Right ventricle myocardium inferior (tissue), 1 donor: ENCODE measurements around the gene CEACAM16. TPM values are rescaled to one million over a fixed set of nuclear protein-coding genes. Genes with fewer than 3 reads are reported as not detected.
"Not testable (repeated sequence)": the region's sequence is repeated elsewhere in the genome, so short reads cannot be mapped to it uniquely, and the experiment has no call there.

Source experiments
- ATAC-seq: fragments of 200-7000 bp; cut with Tn5 transposase; one replicate; pipeline ENCODE4 v1.9.1; 2020; ENCODE audit warnings: mild to moderate bottlenecking, moderate library complexity
- DNase-seq: peaks from one replicate; pipeline ENCODE4 v3.0.0; 2021; ENCODE audit errors: missing footprints
- intact Hi-C: fragments of 100-400 bp; cut with DNase I; formaldehyde crosslinking; loops from one replicate; pipeline ENCODE4 v1.11.0; 2022
- total RNA-seq: library from RNA; stranded (reverse); fragmentation: NEBNext Ultra II Directional; extraction: Animal tissue kit (Norgen Biotek cat#: 25700); gene quantifications from one replicate; pipeline ENCODE4 v1.2.1, GENCODE V29; 2021
- donor health status: DM: no; HTN: yes; CAD: no; lungs with severe emphysema.

The CEACAM16 gene
- total RNA-seq, 1 donor from 2014 or later = not detected

GRCh38 chr19:44696939-44697669 is 1.8 kb upstream of the CEACAM16 start:
- no peak for ATAC-seq
- intact Hi-C loops = no loop called here
- no peak for DNase-seq

GRCh38 chr19:44697670-44698034 is 1.3 kb upstream of the CEACAM16 start:
- intact Hi-C loops = no loop called here
- no peak for DNase-seq
- ATAC-seq = no peak

- DNase-seq = no peak
- intact Hi-C loops = no loop called here
- ATAC-seq = no peak
Measured at GRCh38 chr19:44700547-44700946, 1.6 kb downstream of the CEACAM16 start.

GRCh38 chr19:44701228-44701627 is 2.3 kb downstream of the CEACAM16 start:
- intact Hi-C loops = no loop called here
- ATAC-seq (no peak), DNase-seq (no peak)

DNA sequence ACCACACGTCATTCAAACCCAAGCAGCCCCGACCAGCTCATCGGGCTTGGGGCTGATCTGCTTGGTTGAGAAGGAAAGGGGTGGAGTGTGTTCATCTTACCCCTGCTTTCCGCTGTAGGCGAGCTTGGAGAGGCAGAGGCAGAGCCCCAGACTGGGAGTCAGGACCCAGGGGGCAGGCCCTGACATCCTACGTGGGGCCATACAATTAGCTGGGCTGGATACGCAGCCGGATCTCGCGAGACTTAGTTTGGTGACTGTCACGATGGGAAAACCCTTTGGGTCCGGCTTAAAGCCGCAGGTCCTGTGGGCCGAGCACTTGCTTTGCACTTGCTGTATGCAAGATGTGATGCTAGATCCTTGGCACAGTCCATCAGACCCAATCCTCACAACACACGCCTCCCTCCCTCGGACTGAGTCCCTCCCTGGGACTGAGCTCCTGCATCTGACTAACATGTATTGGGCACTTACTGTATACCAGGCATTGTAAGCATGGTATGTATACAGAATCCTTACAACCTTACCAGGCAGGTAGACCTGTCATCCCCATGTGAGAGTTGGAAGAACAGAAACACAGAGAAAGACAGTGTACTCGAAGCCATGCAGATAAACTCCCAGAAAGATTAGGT is 3.7 kb downstream of the CEACAM16 start:
- no peak for ATAC-seq
- no peak for DNase-seq
- intact Hi-C loops = no loop called here

DNA sequence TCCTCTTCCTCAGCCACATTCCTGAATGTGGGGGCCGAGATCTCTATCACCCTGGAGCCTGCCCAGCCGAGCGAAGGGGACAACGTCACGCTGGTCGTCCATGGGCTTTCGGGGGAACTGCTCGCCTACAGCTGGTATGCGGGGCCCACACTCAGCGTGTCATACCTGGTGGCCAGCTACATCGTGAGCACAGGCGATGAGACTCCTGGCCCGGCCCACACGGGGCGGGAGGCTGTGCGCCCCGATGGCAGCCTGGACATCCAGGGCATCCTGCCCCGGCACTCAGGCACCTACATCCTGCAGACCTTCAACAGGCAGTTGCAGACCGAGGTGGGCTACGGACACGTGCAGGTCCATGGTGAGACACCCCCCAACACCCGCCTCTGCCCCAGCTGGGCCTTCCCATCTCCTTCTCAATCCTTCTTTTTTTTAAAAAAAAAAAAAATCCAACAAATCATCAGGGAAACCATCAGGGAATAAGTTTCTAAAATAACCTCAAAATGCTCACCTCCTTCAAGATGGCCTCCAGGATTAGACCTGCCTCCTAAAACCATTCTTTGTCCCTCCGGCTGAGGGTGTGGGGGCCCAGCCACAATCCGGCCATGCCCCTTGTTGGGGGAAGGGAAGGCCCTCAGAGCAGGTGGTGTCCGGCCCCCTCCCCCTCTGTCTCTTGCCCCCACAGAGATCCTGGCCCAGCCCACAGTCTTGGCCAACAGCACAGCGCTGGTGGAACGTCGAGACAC is 4.6 kb downstream of the CEACAM16 start:
- intact Hi-C loops = no loop called here
- ATAC-seq (no peak), DNase-seq (no peak)

GRCh38 chr19:44704982-44705381 is 6.0 kb downstream of the CEACAM16 start:
- DNase-seq (no peak), ATAC-seq (no peak)
- intact Hi-C loops = no loop called here

DNA sequence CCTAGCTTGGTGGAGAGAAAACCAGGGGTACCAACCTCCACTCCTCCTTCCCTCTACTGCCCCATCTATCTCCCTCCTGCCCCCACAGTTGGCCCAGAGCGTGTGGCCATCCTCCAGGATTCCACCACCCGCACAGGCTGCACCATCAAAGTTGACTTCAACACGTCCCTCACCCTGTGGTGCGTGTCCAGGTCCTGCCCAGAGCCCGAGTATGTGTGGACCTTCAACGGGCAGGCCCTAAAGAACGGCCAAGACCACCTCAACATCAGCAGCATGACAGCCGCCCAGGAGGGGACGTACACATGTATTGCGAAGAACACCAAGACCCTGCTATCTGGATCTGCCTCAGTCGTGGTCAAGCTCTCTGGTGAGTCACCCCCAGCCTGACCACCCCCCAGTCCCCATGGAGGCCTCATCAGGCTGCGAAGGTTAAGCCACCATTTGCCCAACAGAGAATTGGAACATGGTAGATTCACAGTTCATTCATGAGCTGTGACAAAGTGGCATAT is 6.6 kb downstream of the CEACAM16 start:
- intact Hi-C loops = no loop called here
- DNase-seq = no peak
- no peak for ATAC-seq

- intact Hi-C loops = no loop called here
- DNase-seq (no peak), ATAC-seq (no peak)
Measured at GRCh38 chr19:44706506-44707236, 7.7 kb downstream of the CEACAM16 start.

GRCh38 chr19:44707794-44708193 is 8.8 kb downstream of the CEACAM16 start:
- intact Hi-C loops = no loop called here
- DNase-seq (no peak), ATAC-seq (no peak)

GRCh38 chr19:44708940-44709339 is 10.0 kb downstream of the CEACAM16 start:
- intact Hi-C loops = no loop called here
- no peak for ATAC-seq
- no peak for DNase-seq

GRCh38 chr19:44709434-44710266 is 10.7 kb downstream of the CEACAM16 start:
- DNase-seq, ATAC-seq, intact Hi-C loops: not testable (repeated sequence)

GRCh38 chr19:44710483-44710882 is 11.5 kb downstream of the CEACAM16 start:
- ATAC-seq (no peak), DNase-seq (no peak)
- intact Hi-C loops = no loop called here

DNA sequence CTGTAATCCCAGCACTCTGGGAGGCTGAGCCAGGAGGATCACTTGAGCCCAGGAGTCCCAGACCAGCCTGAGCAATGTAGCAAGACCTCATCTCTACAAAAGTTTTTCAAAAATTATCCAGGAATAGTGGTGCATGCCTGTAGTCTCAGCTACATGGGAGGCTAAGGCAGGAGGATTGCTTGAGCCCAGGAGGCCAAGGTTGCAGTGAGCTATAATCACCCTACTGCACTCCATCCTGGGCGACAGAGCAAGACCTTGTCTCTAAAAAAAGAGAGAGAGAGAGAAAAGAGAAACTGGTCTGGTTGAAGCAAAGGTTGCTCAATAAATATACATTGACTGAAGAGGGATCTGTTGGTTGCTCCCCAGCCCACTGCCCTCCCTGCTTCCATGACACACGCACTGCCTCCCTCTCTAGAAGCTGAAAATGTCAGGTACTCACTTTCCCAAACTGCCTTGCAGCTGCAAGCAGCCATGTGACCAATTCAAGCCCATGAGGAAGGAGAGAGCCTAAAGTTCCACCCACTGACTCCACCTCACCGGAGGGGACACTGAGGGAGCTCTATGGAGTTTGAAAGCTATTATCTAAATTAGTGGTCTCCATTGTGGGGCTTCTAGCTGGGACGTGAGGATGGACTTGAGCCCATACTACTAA is 14.0 kb downstream of the CEACAM16 start:
- intact Hi-C loops = no loop called here
- DNase-seq = no peak
- no peak for ATAC-seq

DNA sequence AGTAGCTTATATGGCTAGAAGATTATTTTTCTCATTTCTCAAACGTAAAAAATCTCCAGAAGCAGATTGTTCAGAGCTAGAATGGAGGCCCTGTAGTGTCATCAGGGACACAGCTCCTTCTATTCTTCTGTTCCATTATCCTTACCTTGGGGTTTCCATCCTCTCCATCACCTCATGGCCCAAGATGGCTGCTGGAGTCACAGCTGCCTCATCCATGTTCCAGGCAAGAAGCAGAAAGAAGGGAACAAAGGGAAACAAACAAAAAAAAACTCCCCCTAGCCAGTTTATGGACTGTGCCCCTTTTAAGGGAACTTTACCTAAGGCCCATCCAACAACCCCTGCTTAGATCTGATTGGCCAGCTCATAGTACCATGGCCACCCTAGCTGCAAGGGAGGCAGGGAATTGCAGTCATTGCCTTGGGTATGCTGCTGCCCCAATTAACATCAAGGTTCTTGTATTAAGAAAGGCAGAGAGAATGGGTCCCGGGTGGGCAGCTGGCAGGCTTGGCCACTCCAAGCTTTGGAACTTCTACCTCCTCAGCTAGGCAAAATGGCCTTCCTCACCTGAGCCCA is 15.7 kb downstream of the CEACAM16 start:
- ATAC-seq (no peak), DNase-seq (no peak)
- intact Hi-C loops = loop anchor here (5.0 kb wide), 1 partner anchor 133 kb away; the partner anchor contains the start of gene NECTIN2

- no peak for DNase-seq
- no peak for ATAC-seq
- intact Hi-C loops = loop anchor here (5.0 kb wide), 1 partner anchor 130 kb away; the partner anchor contains the start of gene NECTIN2
Measured at GRCh38 chr19:44717603-44718002, 18.7 kb downstream of the CEACAM16 start.
